ENCODE results near the gene CDH13. TPM values are rescaled to one million over a fixed set of nuclear protein-coding genes. Genes with fewer than 3 reads are reported as not detected.

Gene CDH13
- total and polyA plus RNA-seq, 3 experiments from 2014 or later: not detected

DNA sequence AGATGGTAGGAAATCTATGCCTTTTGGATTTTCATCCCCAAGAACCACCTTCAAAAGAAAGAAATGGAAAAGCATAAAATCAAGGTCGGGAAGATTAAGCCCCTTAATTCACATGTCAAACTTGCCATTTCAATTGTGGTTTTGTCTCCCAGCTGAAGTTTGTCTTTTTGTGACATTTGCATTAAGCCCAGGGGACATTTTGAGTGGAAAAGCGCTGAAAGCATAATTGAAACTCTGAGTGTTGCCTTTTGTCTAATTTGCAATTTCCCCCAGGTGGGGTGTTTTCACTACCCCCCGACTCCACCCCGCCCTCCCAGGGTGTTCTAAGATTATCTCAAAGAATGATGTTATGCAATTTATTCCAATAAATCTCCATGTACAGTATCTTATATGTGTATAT lies 396.2 kb downstream of the CDH13 start:
- Mint-ChIP-seq H3K9me3 (peaks cover 0 to 1% (median 0%) of the 10 kb centered on the region in 5 donors), H3K36me3 (no peaks in the 10 kb centered on the region), H3K27ac (no peak overlapping the region), H3K27me3 (peaks cover 0 to 5% of the 10 kb centered on the region in 2 donors), H3K4me3 (no peak overlapping the region), H3K4me1 (no peaks in the 10 kb centered on the region)
- ChIA-PET POLR2A (no interaction called here), CTCF (no interaction called here)
- no peak for DNase-seq
- Histone ChIP-seq H3K36me3 (ENCODE audit: insufficient read depth, low read length) (no peaks in the 10 kb centered on the region), H3K4me3 (ENCODE audit: low read length) (no peak overlapping the region), H3K27me3 (ENCODE audit: insufficient read depth, low read length, poor library complexity, severe bottlenecking) (no peaks in the 10 kb centered on the region), H3K27ac (ENCODE audit: low read depth, low read length) (no peak overlapping the region), H3K9me3 (ENCODE audit: low read length) (no peaks in the 10 kb centered on the region), H3K4me1 (ENCODE audit: insufficient read depth, low read length) (no peaks in the 10 kb centered on the region)

GRCh38 chr16:83023640-83024039 lies 396.9 kb downstream of the CDH13 start:
- H3K4me3 Mint-ChIP-seq: no peak overlapping the region
- no peaks in the 10 kb centered on the region for H3K4me1 Mint-ChIP-seq
- H3K36me3 Mint-ChIP-seq: no peaks in the 10 kb centered on the region
- ChIA-PET POLR2A (no interaction called here), CTCF (no interaction called here)
- Histone ChIP-seq H3K9me3 (ENCODE audit: low read length) (no peaks in the 10 kb centered on the region), H3K36me3 (ENCODE audit: insufficient read depth, low read length) (no peaks in the 10 kb centered on the region), H3K4me1 (ENCODE audit: insufficient read depth, low read length) (no peaks in the 10 kb centered on the region), H3K27ac (ENCODE audit: low read depth, low read length) (no peak overlapping the region), H3K27me3 (ENCODE audit: insufficient read depth, low read length, poor library complexity, severe bottlenecking) (no peaks in the 10 kb centered on the region), H3K4me3 (ENCODE audit: low read length) (no peak overlapping the region)
- H3K27ac Mint-ChIP-seq: no peak overlapping the region
- DNase-seq: no peak
- H3K9me3 Mint-ChIP-seq: peaks cover 0 to 1% (median 0%) of the 10 kb centered on the region in 5 donors
- peaks cover 0 to 5% of the 10 kb centered on the region in 2 donors for H3K27me3 Mint-ChIP-seq

- Mint-ChIP-seq H3K27ac (no peak overlapping the region), H3K4me1 (no peaks in the 10 kb centered on the region), H3K27me3 (peaks cover 0 to 5% of the 10 kb centered on the region in 2 donors), H3K4me3 (no peak overlapping the region), H3K9me3 (peaks cover 0 to 3% (median 0%) of the 10 kb centered on the region in 5 donors), H3K36me3 (no peaks in the 10 kb centered on the region)
- CTCF ChIA-PET: no interaction called here
- no peak for DNase-seq
- Histone ChIP-seq H3K27ac (ENCODE audit: low read depth, low read length) (no peak overlapping the region), H3K36me3 (ENCODE audit: insufficient read depth, low read length) (no peaks in the 10 kb centered on the region), H3K9me3 (ENCODE audit: low read length) (no peaks in the 10 kb centered on the region), H3K27me3 (ENCODE audit: insufficient read depth, low read length, poor library complexity, severe bottlenecking) (no peaks in the 10 kb centered on the region), H3K4me3 (ENCODE audit: low read length) (no peak overlapping the region), H3K4me1 (ENCODE audit: insufficient read depth, low read length) (no peaks in the 10 kb centered on the region)
- POLR2A ChIA-PET: no interaction called here
These were observed 401.2 kb downstream of the CDH13 start for GRCh38 chr16:83027973-83028372.

DNA sequence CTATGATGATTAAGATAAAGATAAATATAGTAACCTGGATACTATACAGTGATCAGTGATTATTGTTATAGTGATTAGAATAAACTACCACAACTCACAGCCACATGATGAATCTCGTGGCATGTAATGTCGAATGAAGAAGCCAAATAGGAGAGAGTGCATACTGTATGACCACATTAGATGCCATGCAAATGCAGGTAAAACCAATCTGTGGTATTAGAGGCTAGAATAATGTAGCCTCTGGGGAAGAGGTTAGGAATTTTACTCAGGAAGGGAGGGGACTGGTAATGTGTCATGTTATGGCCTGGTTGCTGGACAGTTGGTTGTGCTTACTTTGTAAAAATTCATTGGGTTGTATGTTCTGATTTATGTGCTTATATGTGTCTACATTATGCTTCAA lies 402.7 kb downstream of the CDH13 start:
- H3K27ac ChIP-seq (ENCODE audit: low read depth, low read length): no peak overlapping the region
- H3K4me1 Mint-ChIP-seq: no peaks in the 10 kb centered on the region
- no peaks in the 10 kb centered on the region for H3K4me1 ChIP-seq (ENCODE audit: insufficient read depth, low read length)
- H3K9me3 Mint-ChIP-seq: peaks cover 0 to 3% (median 1%) of the 10 kb centered on the region in 5 donors
- H3K27ac Mint-ChIP-seq: no peak overlapping the region
- H3K4me3 Mint-ChIP-seq: no peak overlapping the region
- H3K27me3 ChIP-seq (ENCODE audit: insufficient read depth, low read length, poor library complexity, severe bottlenecking): no peaks in the 10 kb centered on the region
- no peaks in the 10 kb centered on the region for H3K36me3 ChIP-seq (ENCODE audit: insufficient read depth, low read length)
- ChIA-PET POLR2A (no interaction called here), CTCF (no interaction called here)
- H3K9me3 ChIP-seq (ENCODE audit: low read length): no peaks in the 10 kb centered on the region
- DNase-seq: no peak
- no peak overlapping the region for H3K4me3 ChIP-seq (ENCODE audit: low read length)
- H3K36me3 Mint-ChIP-seq: no peaks in the 10 kb centered on the region
- no peaks in the 10 kb centered on the region for H3K27me3 Mint-ChIP-seq

GRCh38 chr16:83031524-83031923 lies 404.8 kb downstream of the CDH13 start:
- Mint-ChIP-seq H3K4me1 (no peaks in the 10 kb centered on the region), H3K4me3 (no peak overlapping the region), H3K36me3 (no peaks in the 10 kb centered on the region), H3K27me3 (peaks cover 0 to 3% of the 10 kb centered on the region in 2 donors), H3K27ac (no peak overlapping the region), H3K9me3 (peaks cover 0 to 6% (median 1%) of the 10 kb centered on the region in 5 donors)
- ChIA-PET POLR2A (interaction anchor here (0.6 kb wide), 1 partner anchor 14 kb away, joined by 3 read pairs; no protein-coding TSS in a partner anchor), CTCF (no interaction called here)
- H3K27me3 ChIP-seq (ENCODE audit: insufficient read depth, low read length, poor library complexity, severe bottlenecking): no peaks in the 10 kb centered on the region
- H3K4me1 ChIP-seq (ENCODE audit: insufficient read depth, low read length): no peaks in the 10 kb centered on the region
- H3K36me3 ChIP-seq (ENCODE audit: insufficient read depth, low read length): no peaks in the 10 kb centered on the region
- no peak for DNase-seq
- H3K27ac ChIP-seq (ENCODE audit: low read depth, low read length): no peak overlapping the region
- no peaks in the 10 kb centered on the region for H3K9me3 ChIP-seq (ENCODE audit: low read length)
- H3K4me3 ChIP-seq (ENCODE audit: low read length): no peak overlapping the region

DNA sequence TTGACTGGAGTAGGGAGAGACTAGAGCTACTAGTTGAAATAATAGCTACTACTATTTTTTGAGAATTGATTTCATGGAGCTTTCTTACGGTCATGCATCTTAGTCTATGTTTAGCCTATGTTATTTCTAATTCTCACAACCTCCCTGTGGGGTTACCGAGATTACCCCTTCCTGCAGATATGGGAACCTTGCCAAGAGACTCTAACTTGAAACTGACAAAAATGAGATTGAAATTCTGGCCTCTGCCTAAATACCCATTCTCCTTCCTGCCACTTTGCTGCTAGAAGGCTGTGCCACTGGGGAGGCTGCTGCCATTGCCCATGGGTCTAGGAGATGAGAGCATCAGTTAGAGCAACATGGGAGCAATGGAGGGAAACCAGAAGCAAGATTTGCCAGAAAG lies 410.3 kb downstream of the CDH13 start:
- CTCF ChIA-PET: no interaction called here
- Histone ChIP-seq H3K27ac (ENCODE audit: low read depth, low read length) (no peak overlapping the region), H3K36me3 (ENCODE audit: insufficient read depth, low read length) (no peaks in the 10 kb centered on the region), H3K4me1 (ENCODE audit: insufficient read depth, low read length) (no peaks in the 10 kb centered on the region), H3K4me3 (ENCODE audit: low read length) (no peak overlapping the region), H3K9me3 (ENCODE audit: low read length) (no peaks in the 10 kb centered on the region), H3K27me3 (ENCODE audit: insufficient read depth, low read length, poor library complexity, severe bottlenecking) (no peaks in the 10 kb centered on the region)
- Mint-ChIP-seq H3K4me1 (peaks cover 0 to 7% (median 0%) of the 10 kb centered on the region in 3 donors), H3K27me3 (peaks cover 0 to 5% of the 10 kb centered on the region in 2 donors), H3K36me3 (no peaks in the 10 kb centered on the region), H3K9me3 (peaks cover 0 to 4% (median under 1%) of the 10 kb centered on the region in 5 donors), H3K27ac (no peak overlapping the region), H3K4me3 (no peak overlapping the region)
- DNase-seq: no peak
- POLR2A ChIA-PET: no interaction called here

DNA sequence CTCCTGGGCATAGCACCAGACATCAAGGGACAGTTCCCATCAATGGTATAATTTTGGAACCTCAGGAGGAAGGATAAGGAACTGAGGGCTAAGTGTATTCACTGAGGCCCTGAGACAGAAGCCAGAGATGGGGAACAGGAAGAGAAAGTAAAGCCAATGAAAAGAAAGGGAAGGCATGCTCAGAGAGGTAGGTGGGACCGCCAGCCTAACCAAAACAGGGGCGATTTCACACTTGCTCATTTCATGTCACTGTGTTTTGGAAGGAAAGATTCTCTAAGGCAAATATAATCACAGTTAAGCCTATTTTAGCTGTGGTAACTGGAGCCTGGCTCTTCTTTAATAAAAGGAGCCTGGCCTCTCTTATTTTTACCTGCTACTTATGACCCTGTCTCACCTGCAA lies 411.1 kb downstream of the CDH13 start:
- Histone ChIP-seq H3K27ac (ENCODE audit: low read depth, low read length) (no peak overlapping the region), H3K9me3 (ENCODE audit: low read length) (no peaks in the 10 kb centered on the region), H3K4me3 (ENCODE audit: low read length) (no peak overlapping the region), H3K36me3 (ENCODE audit: insufficient read depth, low read length) (no peaks in the 10 kb centered on the region), H3K4me1 (ENCODE audit: insufficient read depth, low read length) (no peaks in the 10 kb centered on the region), H3K27me3 (ENCODE audit: insufficient read depth, low read length, poor library complexity, severe bottlenecking) (no peaks in the 10 kb centered on the region)
- ChIA-PET CTCF (no interaction called here), POLR2A (no interaction called here)
- H3K4me1 Mint-ChIP-seq: peaks cover 0 to 7% (median 0%) of the 10 kb centered on the region in 3 donors
- no peak overlapping the region for H3K4me3 Mint-ChIP-seq
- H3K27me3 Mint-ChIP-seq: peaks cover 0 to 5% of the 10 kb centered on the region in 2 donors
- H3K9me3 Mint-ChIP-seq: peaks cover 0 to 4% (median 0%) of the 10 kb centered on the region in 5 donors
- H3K27ac Mint-ChIP-seq: no peak overlapping the region
- no peak for DNase-seq
- H3K36me3 Mint-ChIP-seq: no peaks in the 10 kb centered on the region

- Histone ChIP-seq H3K36me3 (ENCODE audit: insufficient read depth, low read length) (no peaks in the 10 kb centered on the region), H3K27me3 (ENCODE audit: insufficient read depth, low read length, poor library complexity, severe bottlenecking) (no peaks in the 10 kb centered on the region), H3K4me1 (ENCODE audit: insufficient read depth, low read length) (no peaks in the 10 kb centered on the region), H3K9me3 (ENCODE audit: low read length) (no peaks in the 10 kb centered on the region), H3K27ac (ENCODE audit: low read depth, low read length) (no peak overlapping the region), H3K4me3 (ENCODE audit: low read length) (no peak overlapping the region)
- Mint-ChIP-seq H3K27ac (no peak overlapping the region), H3K9me3 (peaks cover 0 to 4% (median 0%) of the 10 kb centered on the region in 5 donors), H3K4me3 (no peak overlapping the region), H3K27me3 (peaks cover 0 to 5% of the 10 kb centered on the region in 2 donors), H3K4me1 (peaks cover 0 to 7% (median 0%) of the 10 kb centered on the region in 3 donors), H3K36me3 (no peaks in the 10 kb centered on the region)
- ChIA-PET CTCF (no interaction called here), POLR2A (no interaction called here)
- DNase-seq: no peak
These were observed 413.4 kb downstream of the CDH13 start for GRCh38 chr16:83040174-83040573.

DNA sequence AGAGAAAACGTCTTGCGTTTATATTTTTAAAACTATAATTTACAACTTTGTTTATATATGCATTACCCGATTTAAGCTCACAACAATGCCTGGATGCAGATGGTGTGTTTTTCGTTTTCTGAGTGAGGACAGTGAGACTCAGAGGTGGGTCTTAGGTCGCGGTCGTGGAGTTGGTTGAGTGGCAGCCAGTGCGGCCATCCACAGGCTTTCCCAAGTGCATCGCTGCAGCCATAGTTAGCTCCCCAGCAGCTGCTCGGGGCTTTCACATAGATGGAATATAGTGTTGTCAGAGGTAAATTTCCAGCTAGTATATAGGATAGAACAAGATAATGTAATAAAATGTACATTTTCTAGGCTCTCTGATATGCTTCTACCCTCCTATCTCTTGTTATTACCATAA lies 417.8 kb downstream of the CDH13 start:
- H3K4me3 Mint-ChIP-seq: no peak overlapping the region
- Histone ChIP-seq H3K36me3 (ENCODE audit: insufficient read depth, low read length) (no peaks in the 10 kb centered on the region), H3K4me3 (ENCODE audit: low read length) (no peak overlapping the region), H3K4me1 (ENCODE audit: insufficient read depth, low read length) (no peaks in the 10 kb centered on the region), H3K27me3 (ENCODE audit: insufficient read depth, low read length, poor library complexity, severe bottlenecking) (no peaks in the 10 kb centered on the region), H3K9me3 (ENCODE audit: low read length) (no peaks in the 10 kb centered on the region), H3K27ac (ENCODE audit: low read depth, low read length) (no peak overlapping the region)
- H3K36me3 Mint-ChIP-seq: no peaks in the 10 kb centered on the region
- H3K27me3 Mint-ChIP-seq: no peaks in the 10 kb centered on the region
- peaks cover 0 to 7% (median 0%) of the 10 kb centered on the region in 3 donors for H3K4me1 Mint-ChIP-seq
- no peak for DNase-seq
- POLR2A ChIA-PET: no interaction called here
- H3K27ac Mint-ChIP-seq: no peak overlapping the region
- H3K9me3 Mint-ChIP-seq: peaks cover 0 to 6% (median 0%) of the 10 kb centered on the region in 5 donors
- CTCF ChIA-PET: no interaction called here
